GM19238 (cell line): ENCODE data around the gene FMNL1.
"Not testable (repeated sequence)": the region's sequence is repeated elsewhere in the genome, so short reads cannot be mapped to it uniquely, and the experiment has no call there.

Source experiments
- DNase-seq: peaks from one replicate; pipeline ENCODE4 v3.0.0; 2011; ENCODE audit warnings: low spot score; ENCODE audit not compliant: insufficient read length

The FMNL1 gene

GRCh38 chr17:45221081-45222013 lies at the start of gene FMNL1:
Gene FMNL1, plus strand, starts transcription at chr17:45221885. Its CDS starts 240 bp downstream, at chr17:45222125.
- DNase-seq = peak; percentile 64

- no peak for DNase-seq
These were observed 49.5 kb upstream of the FMNL1 start for GRCh38 chr17:45172232-45172540.

- peak; percentile 50 for DNase-seq
These were observed 49.0 kb upstream of the FMNL1 start for GRCh38 chr17:45172541-45173286.

- DNase-seq = no peak
These were observed 45.9 kb upstream of the FMNL1 start for GRCh38 chr17:45175759-45176115.

- DNase-seq = no peak
These were observed 44.1 kb upstream of the FMNL1 start for GRCh38 chr17:45177563-45177962.

- no peak for DNase-seq
These were observed 37.5 kb upstream of the FMNL1 start for GRCh38 chr17:45184144-45184543.

GRCh38 chr17:45186801-45187354 lies 34.8 kb upstream of the FMNL1 start:
- no peak for DNase-seq

GRCh38 chr17:45189009-45189408 lies 32.7 kb upstream of the FMNL1 start:
- no peak for DNase-seq

GRCh38 chr17:45190503-45191255 lies 31.0 kb upstream of the FMNL1 start:
- no peak for DNase-seq

- DNase-seq = no peak
These were observed 26.3 kb upstream of the FMNL1 start for GRCh38 chr17:45195424-45195823.

GRCh38 chr17:45197108-45197507 lies 24.6 kb upstream of the FMNL1 start:
- no peak for DNase-seq

- DNase-seq = peak; percentile 78
These were observed 23.9 kb upstream of the FMNL1 start for GRCh38 chr17:45197555-45198334.

GRCh38 chr17:45200701-45201100 lies 21.0 kb upstream of the FMNL1 start:
- DNase-seq = no peak

- DNase-seq = no peak
These were observed 20.2 kb upstream of the FMNL1 start for GRCh38 chr17:45201457-45201856.

- DNase-seq = not testable (repeated sequence)
These were observed 19.8 kb upstream of the FMNL1 start for GRCh38 chr17:45201880-45202279.

GRCh38 chr17:45218895-45219661 lies 2.6 kb upstream of the FMNL1 start:
- no peak for DNase-seq

- DNase-seq = no peak
These were observed 1.6 kb upstream of the FMNL1 start for GRCh38 chr17:45220079-45220478.

- DNase-seq = no peak
These were observed 266 bp downstream of the FMNL1 start for GRCh38 chr17:45222014-45222288.

- peak; percentile 22 for DNase-seq
These were observed 757 bp downstream of the FMNL1 start for GRCh38 chr17:45222289-45222995.
